ENCODE measurements around the gene TTC4.

GRCh38 chr1:54757833-54758232 is 42.2 kb downstream of the TTC4 start:
- TF ChIP-seq CTCF (IDR thresholded peaks at IDR 0.05 in 8 of 11, conservative IDR thresholded peaks at IDR 0.05 in 3 of 11) (no peak), POLR2A (IDR thresholded peaks at IDR 0.05) (no peak)

Measured in spleen (tissue), 7 donors.